Measurements from ENCODE around the gene LFNG.

LFNG gene

GRCh38 chr7:2484868-2485267 is 34.7 kb upstream of the LFNG start:
- no peak for DNase-seq (ENCODE audit: insufficient read length, low spot score)
- TF ChIP-seq CTCF (IDR thresholded peaks at IDR 0.05; ENCODE audit: insufficient read depth, missing control alignments) = no peak
- FAIRE-seq = no peak

GRCh38 chr7:2487586-2488271 is 31.8 kb upstream of the LFNG start:
- FAIRE-seq (no peak), DNase-seq (ENCODE audit: insufficient read length, low spot score) (no peak)
- TF ChIP-seq CTCF (IDR thresholded peaks at IDR 0.05; ENCODE audit: insufficient read depth, missing control alignments) = no peak

- FAIRE-seq = no peak
- no peak for TF ChIP-seq CTCF (IDR thresholded peaks at IDR 0.05; ENCODE audit: insufficient read depth, missing control alignments)
- no peak for DNase-seq (ENCODE audit: insufficient read length, low spot score)
These were observed 31.3 kb upstream of the LFNG start for GRCh38 chr7:2488272-2488645.

GRCh38 chr7:2488681-2489080 is 30.9 kb upstream of the LFNG start:
- FAIRE-seq (no peak), DNase-seq (ENCODE audit: insufficient read length, low spot score) (no peak)
- no peak for TF ChIP-seq CTCF (IDR thresholded peaks at IDR 0.05; ENCODE audit: insufficient read depth, missing control alignments)

GRCh38 chr7:2490181-2490651 is 29.4 kb upstream of the LFNG start:
- FAIRE-seq (no peak), DNase-seq (ENCODE audit: insufficient read length, low spot score) (no peak)
- TF ChIP-seq CTCF (IDR thresholded peaks at IDR 0.05; ENCODE audit: insufficient read depth, missing control alignments) = no peak

- DNase-seq (ENCODE audit: insufficient read length, low spot score) = no peak
- no peak for FAIRE-seq
- TF ChIP-seq CTCF (IDR thresholded peaks at IDR 0.05; ENCODE audit: insufficient read depth, missing control alignments) = no peak
These were observed 27.5 kb upstream of the LFNG start for GRCh38 chr7:2492038-2492437.

All from D721Med (cell line).